IMR-90 (cell line): ENCODE data around the gene OR6J1. TPM values are rescaled to one million over a fixed set of nuclear protein-coding genes. Genes with fewer than 3 reads are reported as not detected.
A peak's percentile ranks its signal among the peaks of the same experiment; 100 is the strongest.

Experiments used
- ATAC-seq: fragments of 200-7000 bp; cut with Tn5 transposase; 2 replicates; pipeline ENCODE4 v1.9.1; 2020; ENCODE audit warnings: low read depth, mild to moderate bottlenecking, moderate library complexity
- BruUV-seq: library from RNA; stranded (reverse); fragments of 400-500 nt; replicated peaks from 2 replicates; lab custom pipeline; 2021; lab: Mats Ljungman, UMichigan
- CTCF ChIA-PET: fragments of 300-600 bp; formaldehyde crosslinking; extraction: SDS; loops from one replicate; lab custom pipeline; 2021; ENCODE audit warnings: antibody characterized with exemption; lab: Yijun Ruan, JAX
- POLR2A ChIA-PET: fragments of 300-600 bp; sonication (Branson Sonifier 250); formaldehyde crosslinking; loops from one replicate; lab custom pipeline; 2022; ENCODE audit warnings: antibody characterized with exemption; ENCODE audit not compliant: unreplicated experiment; lab: Charles Lee
- DNase-seq: peaks from one replicate; pipeline ENCODE4 v3.0.0; 2013
- H2AFZ ChIP-seq: replicated peaks from 2 replicates; pipeline ENCODE3; 2013; ENCODE audit warnings: low read length, mild to moderate bottlenecking; ENCODE audit not compliant: poor library complexity
- H2AK5ac ChIP-seq: 2 replicates; pipeline ENCODE4 v1.6.1; 2013; ENCODE audit warnings: low read depth, low read length, inconsistent platforms
- H2AK9ac ChIP-seq: replicated peaks from 2 replicates; pipeline ENCODE3; 2013; ENCODE audit warnings: mild to moderate bottlenecking, low read depth, low read length, moderate library complexity; ENCODE audit not compliant: poor library complexity
- H2BK120ac ChIP-seq: 2 replicates; pipeline ENCODE4 v1.6.1; 2013; ENCODE audit warnings: low read depth, low read length, inconsistent platforms
- H2BK15ac ChIP-seq: 3 replicates; pipeline ENCODE4 v1.6.1; 2013; ENCODE audit warnings: low read depth, low read length, inconsistent platforms
- H2BK20ac ChIP-seq: 2 replicates; pipeline ENCODE4 v1.6.1; 2013; ENCODE audit warnings: low read depth, mild to moderate bottlenecking, inconsistent platforms, low read length, moderate library complexity
- H2BK5ac ChIP-seq: 2 replicates; pipeline ENCODE4 v1.6.1; 2013; ENCODE audit warnings: mild to moderate bottlenecking, low read depth, low read length, inconsistent platforms; ENCODE audit not compliant: poor library complexity, severe bottlenecking
- H3K14ac ChIP-seq: replicated peaks from 2 replicates; pipeline ENCODE4 v1.6.1; 2013; ENCODE audit warnings: low read depth, low read length, inconsistent platforms
- H3K18ac ChIP-seq: 2 replicates; pipeline ENCODE4 v1.6.1; 2013; ENCODE audit warnings: low read depth, low read length, control low read depth
- H3K23ac ChIP-seq: 2 replicates; pipeline ENCODE4 v1.6.1; 2013; ENCODE audit warnings: low read depth, low read length, inconsistent platforms
- H3K27ac ChIP-seq: 2 replicates; pipeline ENCODE4 v1.5.1; 2013; ENCODE audit warnings: mild to moderate bottlenecking, control low read depth, low read length; ENCODE audit not compliant: insufficient read depth
- H3K27me3 ChIP-seq: 2 replicates; pipeline ENCODE4 v1.6.1; 2013; ENCODE audit warnings: low read length; ENCODE audit not compliant: control insufficient read depth, insufficient read depth
- H3K36me3 ChIP-seq: 2 replicates; pipeline ENCODE4 v1.6.1; 2013; ENCODE audit warnings: low read length, mixed read lengths; ENCODE audit not compliant: control insufficient read depth, insufficient read depth
- H3K4ac ChIP-seq: 2 replicates; pipeline ENCODE4 v1.6.1; 2013; ENCODE audit warnings: low read depth, low read length, inconsistent platforms
- H3K4me1 ChIP-seq: 2 replicates; pipeline ENCODE4 v1.6.1; 2013; ENCODE audit warnings: low read length, mixed read lengths; ENCODE audit not compliant: control insufficient read depth, insufficient read depth
- H3K4me2 ChIP-seq: 2 replicates; pipeline ENCODE4 v1.6.1; 2013; ENCODE audit warnings: low read depth, mild to moderate bottlenecking, control low read depth, low read length, moderate library complexity
- H3K4me3 ChIP-seq: 2 replicates; pipeline ENCODE4 v1.5.1; 2013; ENCODE audit warnings: low read depth, mild to moderate bottlenecking, control low read depth, low read length, moderate library complexity; ENCODE audit not compliant: insufficient read depth
- H3K56ac ChIP-seq: 2 replicates; pipeline ENCODE4 v1.6.1; 2013; ENCODE audit warnings: low read length, inconsistent platforms; ENCODE audit not compliant: insufficient read depth; ENCODE audit errors: extremely low read depth
- H3K79me1 ChIP-seq, 2 experiments: 2 replicates each; pipeline ENCODE4 v1.6.1; 2013; ENCODE audit warnings: low read length in 2 of 2, inconsistent platforms in 1 of 2, low read depth in 1 of 2
- H3K9ac ChIP-seq: 2 replicates; pipeline ENCODE4 v1.6.1; 2013; ENCODE audit warnings: low read depth, low read length, control low read depth
- H3K9me1 ChIP-seq: 2 replicates; pipeline ENCODE4 v1.6.1; 2013; ENCODE audit warnings: low read length, inconsistent platforms; ENCODE audit not compliant: insufficient read depth
- H3K9me3 ChIP-seq: 2 replicates; pipeline ENCODE4 v1.6.1; 2013; ENCODE audit warnings: low read length; ENCODE audit not compliant: control insufficient read depth, insufficient read depth
- H4K20me1 ChIP-seq: 2 replicates; pipeline ENCODE4 v1.6.1; 2013; ENCODE audit warnings: low read length, inconsistent platforms; ENCODE audit not compliant: insufficient read depth
- H4K5ac ChIP-seq: 2 replicates; pipeline ENCODE4 v1.6.1; 2013; ENCODE audit warnings: mild to moderate bottlenecking, low read depth, low read length, control low read depth
- H4K8ac ChIP-seq, 2 experiments: 2 replicates each; pipeline ENCODE4 v1.6.1; 2013; ENCODE audit warnings: low read depth in 2 of 2, low read length in 2 of 2, control low read depth in 1 of 2, inconsistent platforms in 1 of 2
- H4K91ac ChIP-seq: 2 replicates; pipeline ENCODE4 v1.6.1; 2013; ENCODE audit warnings: low read depth, low read length, inconsistent platforms; ENCODE audit not compliant: insufficient read depth
- CHD1 ChIP-seq: IDR thresholded peaks from 2 replicates; pipeline ENCODE4 v1.6.1; 2012; ENCODE audit warnings: low read depth, low read length, improper control_type of control experiment
- MXI1 ChIP-seq: IDR thresholded peaks from 2 replicates; pipeline ENCODE4 v1.6.1; 2012; ENCODE audit warnings: low read depth, mild to moderate bottlenecking, low read length, moderate library complexity, borderline replicate concordance
- NFE2L2 ChIP-seq: fragments of 150-350 bp; IDR thresholded peaks from 2 replicates; pipeline ENCODE4 v1.6.1; 2016; ENCODE audit warnings: low read depth, mild to moderate bottlenecking, low read length
- RAD21 ChIP-seq: IDR thresholded peaks from 2 replicates; pipeline ENCODE4 v1.6.1; 2012; ENCODE audit warnings: low read length, improper control_type of control experiment
- RCOR1 ChIP-seq: IDR thresholded peaks from 2 replicates; pipeline ENCODE4 v1.6.1; 2012; ENCODE audit warnings: mild to moderate bottlenecking, low read length, improper control_type of control experiment; ENCODE audit not compliant: insufficient replicate concordance
- SMC3 ChIP-seq: fragments of 150-350 bp; IDR thresholded peaks from 2 replicates; pipeline ENCODE4 v1.6.1; 2016; ENCODE audit warnings: low read depth, mild to moderate bottlenecking, antibody characterized with exemption, low read length, moderate library complexity
- WGBS, 2 experiments: methylation state at CpG; one replicate each; pipeline versions ENCODE4 v1.1.5 to v1.1.7; 2013; ENCODE audit warnings: missing lambda C conversion rate in 2 of 2; ENCODE audit not compliant: insufficient read length in 1 of 2; ENCODE audit errors: extremely low coverage in 2 of 2; 5-methylcytosine and 5-hydroxymethylcytosine counted together
- dilution Hi-C: fragments of 300-500 bp; cut with HindIII; formaldehyde crosslinking; loops from one replicate; pipeline ENCODE4 v1.14.3; 2018; ENCODE audit warnings: low sequenced_read_pairs; ENCODE audit not compliant: unreplicated experiment
- in situ Hi-C: fragments of 300-500 bp; cut with MboI; formaldehyde crosslinking; loops from 3 replicates; pipeline ENCODE4 v1.14.3; 2019; ENCODE audit warnings: low sequenced_read_pairs, inconsistent platforms, mixed read lengths
- intact Hi-C: fragments of 100-400 bp; cut with micrococcal nuclease; formaldehyde crosslinking; loops from 2 replicates; pipeline ENCODE4 v1.10.0; 2022
- polyA plus RNA-seq, 3 experiments: library from polyadenylated mRNA; depleted of rRNA; stranded (reverse); fragments of >200 nt; gene quantifications; 2 replicates each; pipeline ENCODE4 v1.2.3, GENCODE V29; 2012; ENCODE audit warnings: low replicate concordance in 1 of 3
- total RNA-seq: library from RNA; depleted of rRNA; stranded (reverse); fragments of >200 nt; gene quantifications from 2 replicates; pipeline ENCODE4 v1.2.3, GENCODE V29; 2012

Gene OR6J1
- total and polyA plus RNA-seq, 2 of the 4 experiments (the other 2 are of a cell fraction) = not detected

DNA sequence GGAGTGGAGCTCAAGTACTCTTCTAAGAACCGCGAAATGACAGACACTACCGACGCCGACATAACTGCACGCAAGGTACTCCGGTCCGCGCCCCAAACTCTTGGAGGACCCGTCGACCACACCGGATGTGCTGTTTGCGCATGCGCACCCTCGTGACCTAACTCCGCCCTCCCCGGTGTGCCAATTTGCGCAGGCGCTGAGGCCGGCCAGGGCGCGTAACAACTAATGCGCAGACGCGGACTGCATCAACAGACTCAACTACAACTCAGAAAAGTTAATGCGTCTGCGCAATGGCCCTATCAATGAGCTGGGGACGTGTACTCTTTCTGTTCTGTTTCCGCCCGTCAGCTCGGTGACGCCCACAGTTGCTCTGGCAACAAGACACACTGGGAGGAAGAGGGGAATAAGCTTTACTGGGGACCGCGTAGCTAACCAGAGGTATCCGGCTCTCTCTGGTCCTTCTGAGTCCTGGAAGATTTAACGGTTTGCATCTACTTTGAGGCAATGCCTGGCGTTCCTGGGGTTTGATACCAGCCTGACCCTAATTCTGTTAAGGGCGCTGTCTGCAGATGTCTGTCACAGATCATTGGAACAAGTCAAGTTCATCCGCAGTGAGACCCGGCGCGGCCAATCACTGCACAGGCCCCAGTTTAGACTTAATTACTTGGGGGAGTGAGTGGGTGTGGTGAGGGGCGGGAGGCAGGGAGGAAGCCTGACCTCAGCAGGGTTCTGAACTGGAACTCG, 54.9 kb downstream of the OR6J1 start, which contains the start of gene DAD1 (continued):
- TF ChIP-seq NFE2L2 (no peak), RAD21 (no peak), SMC3 (no peak)

DNA sequence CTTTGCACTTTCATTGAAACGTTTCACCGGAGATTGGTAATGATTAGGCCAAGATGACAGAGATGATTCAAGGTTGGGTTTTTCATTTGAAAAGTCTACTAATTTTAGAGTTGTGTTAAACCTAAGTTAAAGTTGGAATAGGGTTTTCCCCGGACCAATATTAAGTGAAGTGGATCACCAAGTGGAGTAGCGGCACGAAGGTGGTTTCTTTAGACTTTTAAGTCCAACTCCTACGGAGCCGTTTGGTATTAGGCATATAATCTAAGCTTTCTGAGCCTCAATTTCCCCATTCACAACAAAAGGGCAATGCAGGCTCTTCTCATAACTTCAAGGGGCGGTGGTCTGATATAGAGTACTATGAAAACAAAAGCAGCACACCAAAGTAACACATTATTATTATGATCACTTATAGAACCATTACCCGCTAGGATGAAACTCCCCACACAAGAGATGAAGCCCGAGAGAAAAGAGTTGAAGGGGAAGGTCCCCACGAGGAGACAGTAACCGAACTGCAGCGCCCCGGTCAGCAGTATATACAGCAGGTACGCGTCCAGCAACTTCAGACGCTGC, 55.5 kb downstream of the OR6J1 start:
- H3K27me3 ChIP-seq = no peaks in the 10 kb centered on the region; the same call in 1 of the 2 replicates
- no peak for TF ChIP-seq RCOR1
- 0 out of 2 replicates have a peak, but pooled peaks have one; percentile 1 for TF ChIP-seq RAD21
- peak; percentile 80; the same call in 1 of the 2 replicates for TF ChIP-seq CHD1
- no peak for TF ChIP-seq SMC3
- 0 out of 2 replicates have a peak, but pooled peaks have one; percentile 56 for TF ChIP-seq MXI1
- peak overlapping the region; percentile 89 for H2AK5ac ChIP-seq
- H3K18ac ChIP-seq = peak overlapping the region; percentile 33
- ATAC-seq (no peak), DNase-seq (no peak)
- H4K91ac ChIP-seq = peak overlapping the region; percentile 84
- peak overlapping the region; percentile 63 for H3K4me3 ChIP-seq
- H2AK9ac ChIP-seq = peak overlapping the region; percentile 97
- peaks cover 3% of the 10 kb centered on the region for H3K9me1 ChIP-seq
- CTCF ChIA-PET = interaction anchor here (1.5 to 2.6 kb wide), 4 partner anchors 8 to 64 kb away, joined by 4 to 14 read pairs (median 8); partner anchors contain the start of gene ABHD4
- H3K4me2 ChIP-seq = peak overlapping the region; percentile 80
- H4K20me1 ChIP-seq = peaks cover 10% of the 10 kb centered on the region
- no peak overlapping the region for H2BK20ac ChIP-seq
- POLR2A ChIA-PET = interaction anchor here (0.9 to 1.1 kb wide), 2 partner anchors 10 to 394 kb away, joined by 5 to 6 read pairs; partner anchors contain the start of gene AJUBA
- peaks cover 4% of the 10 kb centered on the region for H3K36me3 ChIP-seq
- H3K27ac ChIP-seq = peak overlapping the region; percentile 75
- intact Hi-C loops = no loop called here
- peak overlapping the region; percentile 96 for H2AFZ ChIP-seq
- H3K4ac ChIP-seq = peak overlapping the region; percentile 90
- peaks cover 3% of the 10 kb centered on the region for H3K4me1 ChIP-seq
- H2BK120ac ChIP-seq = peak overlapping the region; percentile 17; the same call in 1 of the 2 replicates
- peak overlapping the region; percentile 97; the same call in 1 of the 2 replicates for H3K23ac ChIP-seq
- no peaks in the 10 kb centered on the region for H3K9me3 ChIP-seq
- TSS peak; percentile 79 for BruUV-seq
- H3K14ac ChIP-seq = peak overlapping the region; percentile 99
- H3K56ac ChIP-seq = peak overlapping the region; percentile 88
- in situ Hi-C loops = loop anchor here (10.0 kb wide), 1 partner anchor 256 kb away; no protein-coding TSS in a partner anchor
- peaks cover 8 to 34% of the 10 kb centered on the region in 2 experiments for H3K79me1 ChIP-seq
- 2% methylated on average over 7 of the region's 17 CpGs; no CpG with 5 or more reads in 1 of the 2 experiments for WGBS, 2 experiments
- peak overlapping the region; percentile 75 to 95 for H4K8ac ChIP-seq
- H2BK5ac ChIP-seq = peak overlapping the region; percentile 48
- H2BK15ac ChIP-seq = 0 out of 3 replicates have a peak overlapping the region, but pooled peaks have one; percentile 11
- peak overlapping the region; percentile 89 for H3K9ac ChIP-seq
- peak overlapping the region; percentile 75 for H4K5ac ChIP-seq
- dilution Hi-C loops = no loop called here
